Effector memory CD8-positive, alpha-beta T cell (primary cell): Measurements from ENCODE around the gene MAD1L1.
"Not testable (repeated sequence)": the region's sequence is repeated elsewhere in the genome, so short reads cannot be mapped to it uniquely, and the experiment has no call there.

ENCODE experiments used
- ATAC-seq: fragments of 150-1000 bp; cut with Tn5 transposase; replicated peaks from 2 replicates; pipeline ENCODE4 v1.10.0; 2021; ENCODE audit warnings: mild to moderate bottlenecking, moderate library complexity
- DNase-seq, 3 experiments: peaks; one replicate each; pipeline ENCODE4 v3.0.0; 2021
- H3K27ac Mint-ChIP-seq, 2 donors: one replicate each; pipeline ENCODE4 v1.8.0; 2022; ENCODE audit warnings: mild to moderate bottlenecking in 2 of 2, mixed read lengths in 2 of 2, moderate library complexity in 2 of 2
- H3K27me3 Mint-ChIP-seq, 2 donors: one replicate each; pipeline ENCODE4 v1.8.0; 2022; ENCODE audit warnings: mixed read lengths in 2 of 2
- H3K36me3 Mint-ChIP-seq: one replicate; pipeline ENCODE4 v1.8.0; 2022; ENCODE audit warnings: mild to moderate bottlenecking, moderate library complexity, mixed read lengths; ENCODE audit not compliant: insufficient read depth
- H3K4me1 Mint-ChIP-seq, 2 donors: one replicate each; pipeline ENCODE4 v1.8.0; 2022; ENCODE audit warnings: low read depth in 2 of 2, mixed read lengths in 2 of 2
- H3K4me3 Mint-ChIP-seq, 2 donors: one replicate each; pipeline ENCODE4 v1.8.0; 2022; ENCODE audit warnings: mild to moderate bottlenecking in 2 of 2, mixed read lengths in 2 of 2, moderate library complexity in 2 of 2
- H3K9me3 Mint-ChIP-seq, 2 donors: one replicate each; pipeline ENCODE4 v1.8.0; 2022; ENCODE audit warnings: mixed read lengths in 2 of 2

The MAD1L1 gene

DNA sequence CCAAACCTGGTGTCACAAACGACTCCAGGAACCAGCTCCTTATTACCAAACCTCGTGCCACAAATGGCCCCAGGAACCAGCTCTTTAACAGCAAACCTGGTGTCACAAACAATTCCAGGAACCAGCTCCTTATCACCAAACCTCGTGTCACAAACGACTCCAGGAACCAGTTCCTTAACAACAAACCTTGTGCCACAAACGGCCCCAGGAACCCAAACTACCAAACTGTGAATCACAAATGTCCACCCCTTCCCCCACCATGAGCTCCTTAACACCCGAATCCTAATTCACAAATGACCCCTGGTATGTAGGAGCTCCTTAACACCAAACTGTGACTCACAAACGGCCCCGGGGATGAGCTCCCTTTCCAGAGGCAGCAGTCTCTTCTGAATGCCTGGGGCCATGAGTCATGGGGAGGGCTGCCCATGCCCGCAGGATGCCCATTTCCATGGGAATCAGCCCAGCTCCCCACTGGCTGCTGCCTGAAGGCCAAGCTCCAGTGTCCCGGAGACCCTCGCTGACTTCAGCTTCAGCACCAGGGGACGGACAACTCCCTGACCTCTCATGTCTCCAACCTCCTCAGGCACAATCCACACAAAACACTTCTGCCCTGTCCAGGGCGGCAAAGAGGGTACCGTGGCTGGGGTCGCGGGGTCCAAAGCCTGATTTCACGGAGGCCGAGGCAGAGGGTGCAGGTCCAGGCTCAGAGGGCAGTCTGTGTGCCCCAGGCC, 349.5 kb downstream of the MAD1L1 start:
- H3K4me1 Mint-ChIP-seq, result peaks cover 29 to 31% of the 10 kb centered on the region in 2 donors
- no peak for ATAC-seq
- DNase-seq, result no peak
- H3K27me3 Mint-ChIP-seq, result no peaks in the 10 kb centered on the region
- H3K36me3 Mint-ChIP-seq, result peaks cover 4% of the 10 kb centered on the region
- peak overlapping the region in 1 of 2 donors; percentile 51 for H3K4me3 Mint-ChIP-seq
- peak overlapping the region; percentile 82 to 83 for H3K27ac Mint-ChIP-seq
- no peaks in the 10 kb centered on the region for H3K9me3 Mint-ChIP-seq

DNA sequence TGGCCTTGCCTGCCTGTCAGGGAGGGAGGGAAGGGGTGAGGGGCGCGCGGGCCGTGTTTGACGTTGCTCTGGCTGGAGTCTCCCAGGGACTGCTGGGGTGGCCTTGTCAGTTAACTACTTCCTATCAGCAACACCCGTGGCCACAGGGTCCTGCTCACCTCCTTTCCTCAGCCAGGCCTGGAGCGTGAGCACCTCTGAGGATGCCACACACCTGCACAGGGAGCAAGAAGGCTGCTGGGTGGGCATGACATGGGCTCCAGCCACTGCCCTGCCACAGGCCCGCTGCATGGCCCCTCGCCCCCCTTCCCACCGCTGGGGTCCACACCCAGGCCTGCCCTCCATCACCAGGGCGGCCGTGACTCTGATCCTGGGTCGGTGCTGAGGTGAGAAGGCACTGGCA, 350.3 kb downstream of the MAD1L1 start:
- Mint-ChIP-seq H3K4me3 (peak overlapping the region in 1 of 2 donors; percentile 51), H3K9me3 (no peaks in the 10 kb centered on the region), H3K36me3 (peaks cover 4% of the 10 kb centered on the region), H3K27ac (peak overlapping the region in 1 of 2 donors; percentile 90), H3K27me3 (no peaks in the 10 kb centered on the region), H3K4me1 (peaks cover 29 to 31% of the 10 kb centered on the region in 2 donors)
- ATAC-seq (no peak), DNase-seq (no peak)

DNA sequence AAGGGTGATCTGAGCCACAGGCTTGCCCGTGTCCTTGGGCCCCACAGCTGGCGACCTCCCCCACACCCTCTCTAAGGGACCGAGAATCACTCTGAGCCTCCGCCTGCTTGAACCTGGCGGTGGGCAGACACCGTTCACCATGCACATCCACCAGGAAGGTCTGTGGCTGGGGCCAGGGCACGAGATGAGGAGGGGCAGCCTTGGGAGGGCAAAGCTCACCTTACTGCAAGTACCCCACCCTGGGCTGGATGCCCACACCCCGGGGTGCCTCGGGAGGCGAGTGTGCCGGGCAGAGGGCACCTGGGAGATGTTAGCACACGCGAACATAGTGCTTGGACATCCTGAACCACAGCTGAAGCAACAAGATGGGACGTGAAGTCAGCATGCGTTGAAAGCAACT, 350.8 kb downstream of the MAD1L1 start:
- no peak for ATAC-seq
- Mint-ChIP-seq H3K36me3 (peaks cover 4% of the 10 kb centered on the region), H3K27ac (peak overlapping the region; percentile 20 to 90), H3K27me3 (no peaks in the 10 kb centered on the region), H3K4me3 (no peak overlapping the region), H3K4me1 (peaks cover 29 to 31% of the 10 kb centered on the region in 2 donors), H3K9me3 (no peaks in the 10 kb centered on the region)
- no peak for DNase-seq

DNA sequence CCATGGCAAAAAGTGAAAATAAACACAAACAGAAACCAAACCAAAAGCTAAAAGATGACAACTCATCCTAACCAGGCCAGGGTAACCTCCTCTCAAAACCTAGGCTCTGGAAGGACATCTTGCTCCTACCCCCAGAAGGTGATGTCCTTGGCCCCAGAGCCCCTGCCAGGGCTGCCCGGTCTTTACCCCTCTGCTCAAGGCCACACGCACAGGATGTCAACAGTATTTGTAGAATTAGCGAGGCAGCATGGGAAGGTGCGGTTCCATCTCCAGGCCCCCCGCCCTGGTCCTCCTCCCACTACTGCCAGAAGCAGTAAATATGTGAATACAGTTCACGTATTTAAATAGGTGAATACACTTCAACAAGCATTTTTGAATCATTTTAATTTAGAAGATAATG, 356.1 kb downstream of the MAD1L1 start:
- H3K36me3 Mint-ChIP-seq, H3K27me3 Mint-ChIP-seq, H3K9me3 Mint-ChIP-seq, ATAC-seq, DNase-seq, H3K4me3 Mint-ChIP-seq, H3K27ac Mint-ChIP-seq: not testable (repeated sequence)
- peaks cover 7 to 22% of the 10 kb centered on the region in 2 donors for H3K4me1 Mint-ChIP-seq

DNA sequence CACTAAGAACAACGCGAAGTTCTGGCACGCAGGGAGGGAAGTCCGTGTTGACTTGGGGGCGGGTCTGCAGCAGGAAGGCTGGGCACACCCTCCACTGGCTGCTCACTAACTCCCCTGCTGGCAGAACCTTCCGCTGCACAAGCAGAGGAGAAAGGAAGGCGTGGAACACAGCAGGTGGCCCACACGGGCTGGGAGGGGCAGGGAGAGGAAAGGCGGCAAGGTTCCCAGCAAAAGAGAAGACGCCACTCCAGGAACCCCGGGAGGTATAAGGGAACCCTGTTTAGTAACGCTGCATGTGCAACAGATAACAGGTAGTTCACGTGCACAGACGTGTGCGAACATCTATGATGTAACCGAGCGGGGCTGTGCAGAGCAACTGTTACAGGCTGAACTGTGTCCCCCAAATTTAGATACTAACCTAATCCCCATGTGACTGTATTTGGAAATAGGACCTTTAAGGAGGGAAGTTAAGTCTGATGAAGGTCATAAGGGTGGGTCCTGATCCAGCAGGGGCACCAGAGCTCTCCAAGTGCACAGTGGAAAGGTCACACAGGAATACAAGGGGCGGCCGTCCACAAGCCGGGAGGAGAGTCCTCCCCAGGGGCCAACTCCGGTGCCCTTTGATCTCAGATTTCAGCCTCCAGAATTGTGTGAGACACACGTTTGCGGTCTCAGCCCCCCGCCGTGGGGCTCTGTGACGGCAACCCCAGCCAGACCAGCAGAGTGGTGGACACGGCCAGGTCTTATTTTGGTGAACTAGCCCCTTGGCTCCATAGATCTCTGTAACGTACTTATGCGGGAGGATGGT, 357.1 kb downstream of the MAD1L1 start:
- not testable (repeated sequence) for H3K36me3 Mint-ChIP-seq, DNase-seq, H3K27ac Mint-ChIP-seq, H3K9me3 Mint-ChIP-seq, H3K27me3 Mint-ChIP-seq
- peaks cover 7 to 20% of the 10 kb centered on the region in 2 donors for H3K4me1 Mint-ChIP-seq
- H3K4me3 Mint-ChIP-seq, result peak overlapping the region in 1 of 2 donors; percentile 35
- ATAC-seq, result peak; percentile 74

- not testable (repeated sequence) for H3K27me3 Mint-ChIP-seq, DNase-seq, H3K36me3 Mint-ChIP-seq, ATAC-seq, H3K9me3 Mint-ChIP-seq
- peak overlapping the region in 1 of 2 donors; percentile 66 for H3K27ac Mint-ChIP-seq
- peaks cover 5 to 19% of the 10 kb centered on the region in 2 donors for H3K4me1 Mint-ChIP-seq
- peak overlapping the region in 1 of 2 donors; percentile 35 for H3K4me3 Mint-ChIP-seq
Measured at GRCh38 chr7:1874590-1875391, 358.0 kb downstream of the MAD1L1 start.

DNA sequence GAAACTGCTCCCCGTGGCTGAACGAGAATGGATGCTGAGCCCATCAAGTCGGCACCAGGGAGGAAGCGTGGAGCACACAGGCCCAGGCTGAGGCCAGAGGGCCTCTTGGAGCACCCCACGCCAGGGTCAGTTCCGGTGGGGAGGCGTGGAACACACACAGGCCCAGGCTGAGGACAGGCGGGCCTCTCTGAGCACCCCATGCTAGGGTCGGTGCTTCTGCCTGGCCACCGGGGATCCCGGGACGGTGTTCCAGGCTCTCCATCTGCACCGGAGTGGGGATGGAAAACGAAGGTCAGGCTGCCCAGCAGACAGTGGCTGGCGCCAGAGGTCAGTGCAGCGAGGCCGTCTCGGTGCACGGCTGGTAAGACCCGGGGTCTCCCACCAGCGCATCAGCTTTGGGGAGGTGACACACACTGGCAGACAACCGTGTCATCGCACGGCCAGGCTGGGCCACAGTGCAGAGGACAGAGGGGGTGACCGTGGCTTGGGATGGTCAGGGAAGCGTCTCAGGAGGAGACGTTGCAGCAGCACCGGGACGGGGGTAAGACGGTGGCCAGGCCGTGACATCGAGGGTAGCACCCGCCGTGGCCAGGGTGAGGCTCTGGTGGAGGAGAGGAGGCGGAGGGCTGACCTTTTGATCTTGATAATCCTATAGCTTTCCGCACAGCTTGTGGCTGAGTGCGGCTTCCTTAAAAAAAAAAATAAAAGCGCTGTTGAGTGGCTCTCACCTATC, 358.7 kb downstream of the MAD1L1 start:
- ATAC-seq, result no peak
- Mint-ChIP-seq H3K4me3 (no peak overlapping the region), H3K9me3 (peaks cover 0 to 2% of the 10 kb centered on the region in 2 donors), H3K36me3 (peaks cover 8% of the 10 kb centered on the region), H3K27ac (peak overlapping the region in 1 of 2 donors; percentile 66), H3K27me3 (no peaks in the 10 kb centered on the region), H3K4me1 (peaks cover 5 to 23% of the 10 kb centered on the region in 2 donors)
- no peak for DNase-seq

DNA sequence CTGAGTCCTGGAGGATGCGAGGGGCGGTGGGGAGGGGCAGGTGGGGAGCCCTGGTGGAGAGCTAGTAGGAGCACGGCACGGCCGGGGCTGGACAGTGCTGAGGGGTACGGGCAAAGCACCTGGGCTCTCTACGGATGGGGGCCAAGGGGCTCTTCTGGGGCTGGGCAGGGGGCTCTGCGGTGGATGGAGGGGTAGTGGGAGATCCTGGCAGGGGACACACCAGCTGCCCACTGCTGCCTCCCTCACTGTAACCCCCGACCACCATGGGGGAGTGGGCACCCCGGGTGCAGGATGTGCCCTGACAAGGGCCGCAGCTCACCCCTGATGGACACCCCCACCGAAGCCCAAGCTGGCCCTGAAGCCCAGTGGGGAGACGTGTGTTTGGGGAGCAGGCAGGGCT, 359.3 kb downstream of the MAD1L1 start:
- peaks cover 5 to 23% of the 10 kb centered on the region in 2 donors for H3K4me1 Mint-ChIP-seq
- ATAC-seq (no peak), DNase-seq (no peak)
- H3K27me3 Mint-ChIP-seq, result no peaks in the 10 kb centered on the region
- no peak overlapping the region for H3K27ac Mint-ChIP-seq
- peaks cover 0 to 2% of the 10 kb centered on the region in 2 donors for H3K9me3 Mint-ChIP-seq
- peaks cover 8% of the 10 kb centered on the region for H3K36me3 Mint-ChIP-seq
- no peak overlapping the region for H3K4me3 Mint-ChIP-seq

- Mint-ChIP-seq H3K36me3 (peaks cover 8% of the 10 kb centered on the region), H3K27ac (no peak overlapping the region), H3K9me3 (peaks cover 0 to 2% of the 10 kb centered on the region in 2 donors), H3K27me3 (no peaks in the 10 kb centered on the region), H3K4me3 (no peak overlapping the region), H3K4me1 (peaks cover 5 to 23% of the 10 kb centered on the region in 2 donors)
- DNase-seq, result no peak
- ATAC-seq, result no peak
Measured at GRCh38 chr7:1873070-1873405, 359.7 kb downstream of the MAD1L1 start.

- Mint-ChIP-seq H3K4me3 (no peak overlapping the region), H3K4me1 (peaks cover 5 to 23% of the 10 kb centered on the region in 2 donors), H3K27me3 (no peaks in the 10 kb centered on the region), H3K36me3 (peaks cover 8% of the 10 kb centered on the region), H3K27ac (no peak overlapping the region), H3K9me3 (peaks cover 0 to 2% of the 10 kb centered on the region in 2 donors)
- ATAC-seq, result no peak
- DNase-seq, result no peak
Measured at GRCh38 chr7:1872191-1873069, 360.3 kb downstream of the MAD1L1 start.

GRCh38 chr7:1869452-1870130, 363.2 kb downstream of the MAD1L1 start:
- DNase-seq, result no peak
- Mint-ChIP-seq H3K9me3 (peaks cover 0 to 2% of the 10 kb centered on the region in 2 donors), H3K27ac (no peak overlapping the region), H3K4me3 (no peak overlapping the region), H3K27me3 (no peaks in the 10 kb centered on the region), H3K4me1 (peaks cover 18 to 41% of the 10 kb centered on the region in 2 donors), H3K36me3 (peaks cover 11% of the 10 kb centered on the region)
- ATAC-seq, result no peak
